ENCODE measurements around the gene MLH3.

MLH3 gene

GRCh38 chr14:75046899-75047298, 4.4 kb downstream of the MLH3 start:
- DNase-seq (ENCODE audit: insufficient read length, low spot score) = no peak
- TF ChIP-seq CTCF (IDR thresholded peaks at IDR 0.05; ENCODE audit: insufficient read depth, missing control alignments) = no peak
- FAIRE-seq = no peak

- no peak for FAIRE-seq
- TF ChIP-seq CTCF (IDR thresholded peaks at IDR 0.05; ENCODE audit: insufficient read depth, missing control alignments) = no peak
These were observed 5.0 kb downstream of the MLH3 start for GRCh38 chr14:75046275-75046674.

GRCh38 chr14:75044752-75045151, 6.5 kb downstream of the MLH3 start:
- FAIRE-seq (no peak), DNase-seq (ENCODE audit: insufficient read length, low spot score) (no peak)
- no peak for TF ChIP-seq CTCF (IDR thresholded peaks at IDR 0.05; ENCODE audit: insufficient read depth, missing control alignments)

More at GRCh38 chr14:75046275-75046674, 5.0 kb downstream of the MLH3 start:
- DNase-seq (ENCODE audit: insufficient read length, low spot score) = no peak

GRCh38 chr14:75044322-75044721, 6.9 kb downstream of the MLH3 start:
- TF ChIP-seq CTCF (IDR thresholded peaks at IDR 0.05; ENCODE audit: insufficient read depth, missing control alignments) = no peak
- FAIRE-seq = no peak
- no peak for DNase-seq (ENCODE audit: insufficient read length, low spot score)

- TF ChIP-seq CTCF (IDR thresholded peaks at IDR 0.05; ENCODE audit: insufficient read depth, missing control alignments) = no peak
- no peak for FAIRE-seq
- DNase-seq (ENCODE audit: insufficient read length, low spot score) = no peak
These were observed 9.2 kb downstream of the MLH3 start for GRCh38 chr14:75042035-75042434.

- TF ChIP-seq CTCF (IDR thresholded peaks at IDR 0.05; ENCODE audit: insufficient read depth, missing control alignments) = no peak
- DNase-seq (ENCODE audit: insufficient read length, low spot score) (no peak), FAIRE-seq (no peak)
These were observed 9.7 kb downstream of the MLH3 start for GRCh38 chr14:75041613-75042012.

- FAIRE-seq = no peak
- no peak for DNase-seq (ENCODE audit: insufficient read length, low spot score)
- no peak for TF ChIP-seq CTCF (IDR thresholded peaks at IDR 0.05; ENCODE audit: insufficient read depth, missing control alignments)
These were observed 10.3 kb downstream of the MLH3 start for GRCh38 chr14:75040959-75041358.
